Measurements from ENCODE around the gene TRPM1.

DNA sequence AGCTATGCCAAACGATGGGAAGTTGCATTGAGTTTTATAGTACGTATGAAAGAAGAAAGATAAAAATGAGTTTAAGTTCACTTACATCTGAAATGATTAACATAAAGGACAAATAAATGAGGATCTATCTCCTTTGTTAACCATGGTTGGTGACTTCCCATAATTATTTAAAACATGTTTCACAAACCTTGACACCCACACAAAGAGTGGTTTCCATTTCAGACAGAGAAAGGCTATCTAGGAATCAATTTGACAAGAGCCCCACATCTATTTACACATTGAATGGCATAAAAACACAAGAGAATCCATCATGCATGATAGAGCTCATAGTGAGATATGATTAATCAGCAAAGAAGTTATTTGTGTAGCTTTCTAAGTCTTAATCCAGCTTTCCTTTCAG is 95.9 kb downstream of the TRPM1 start:
- TF ChIP-seq EZH2phosphoT487 (IDR thresholded peaks at IDR 0.05; ENCODE audit: borderline replicate concordance, low read depth, low read length): no peak
- TF ChIP-seq, protein P1, sequence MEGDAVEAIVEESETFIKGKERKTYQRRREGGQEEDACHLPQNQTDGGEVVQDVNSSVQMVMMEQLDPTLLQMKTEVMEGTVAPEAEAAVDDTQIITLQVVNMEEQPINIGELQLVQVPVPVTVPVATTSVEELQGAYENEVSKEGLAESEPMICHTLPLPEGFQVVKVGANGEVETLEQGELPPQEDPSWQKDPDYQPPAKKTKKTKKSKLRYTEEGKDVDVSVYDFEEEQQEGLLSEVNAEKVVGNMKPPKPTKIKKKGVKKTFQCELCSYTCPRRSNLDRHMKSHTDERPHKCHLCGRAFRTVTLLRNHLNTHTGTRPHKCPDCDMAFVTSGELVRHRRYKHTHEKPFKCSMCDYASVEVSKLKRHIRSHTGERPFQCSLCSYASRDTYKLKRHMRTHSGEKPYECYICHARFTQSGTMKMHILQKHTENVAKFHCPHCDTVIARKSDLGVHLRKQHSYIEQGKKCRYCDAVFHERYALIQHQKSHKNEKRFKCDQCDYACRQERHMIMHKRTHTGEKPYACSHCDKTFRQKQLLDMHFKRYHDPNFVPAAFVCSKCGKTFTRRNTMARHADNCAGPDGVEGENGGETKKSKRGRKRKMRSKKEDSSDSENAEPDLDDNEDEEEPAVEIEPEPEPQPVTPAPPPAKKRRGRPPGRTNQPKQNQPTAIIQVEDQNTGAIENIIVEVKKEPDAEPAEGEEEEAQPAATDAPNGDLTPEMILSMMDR (conservative IDR thresholded peaks at IDR 0.05; ENCODE audit: low read length): no peak

All from OCI-LY7 (cell line).